ENCODE measurements around the gene TOMM20L.
"Not testable (repeated sequence)": the region's sequence is repeated elsewhere in the genome, so short reads cannot be mapped to it uniquely, and the experiment has no call there.

TOMM20L gene

GRCh38 chr14:58395812-58396788, at the start of gene TOMM20L:
Gene TOMM20L (plus strand): TSS chr14:58395930. CDS start chr14:58395958, 28 bp downstream.
- no peaks in the 10 kb centered on the region for H3K36me3 ChIP-seq (ENCODE audit: control insufficient read depth, insufficient read depth, low read length, severe bottlenecking)

GRCh38 chr14:58353516-58354299, 42.0 kb upstream of the TOMM20L start:
- Histone ChIP-seq H3K9me3 (ENCODE audit: control insufficient read depth, low read length) (no peaks in the 10 kb centered on the region), H3K4me3 (ENCODE audit: low read length) (peak overlapping the region; percentile 73), H3K9ac (ENCODE audit: low read length) (peak overlapping the region; percentile 38), H3K27me3 (replicated peaks; ENCODE audit: control insufficient read depth, insufficient read depth, low read length) (no peaks in the 10 kb centered on the region), H3K4me1 (ENCODE audit: control insufficient read depth, insufficient read depth, low read length) (peaks cover 9% of the 10 kb centered on the region), H3K36me3 (ENCODE audit: control insufficient read depth, insufficient read depth, low read length, severe bottlenecking) (peaks cover 58% of the 10 kb centered on the region)
- no peak for DNase-seq (ENCODE audit: low read depth)

More at GRCh38 chr14:58395812-58396788, at the start of gene TOMM20L:
- peak; percentile 83 for DNase-seq (ENCODE audit: low read depth)
- Histone ChIP-seq H3K4me1 (ENCODE audit: control insufficient read depth, insufficient read depth, low read length) (peaks cover 3% of the 10 kb centered on the region), H3K4me3 (ENCODE audit: low read length) (peak within 1 kb of the TSS; percentile 79), H3K9me3 (ENCODE audit: control insufficient read depth, low read length) (no peaks in the 10 kb centered on the region), H3K9ac (ENCODE audit: low read length) (peak within 1 kb of the TSS; percentile 80), H3K27me3 (replicated peaks; ENCODE audit: control insufficient read depth, insufficient read depth, low read length) (no peaks in the 10 kb centered on the region)

GRCh38 chr14:58354808-58355207, 40.9 kb upstream of the TOMM20L start:
- Histone ChIP-seq H3K36me3 (ENCODE audit: control insufficient read depth, insufficient read depth, low read length, severe bottlenecking) (peaks cover 60% of the 10 kb centered on the region), H3K27me3 (replicated peaks; ENCODE audit: control insufficient read depth, insufficient read depth, low read length) (no peaks in the 10 kb centered on the region), H3K4me1 (ENCODE audit: control insufficient read depth, insufficient read depth, low read length) (peaks cover 9% of the 10 kb centered on the region), H3K4me3 (ENCODE audit: low read length) (no peak overlapping the region), H3K9me3 (ENCODE audit: control insufficient read depth, low read length) (no peaks in the 10 kb centered on the region), H3K9ac (ENCODE audit: low read length) (no peak overlapping the region)
- no peak for DNase-seq (ENCODE audit: low read depth)

GRCh38 chr14:58356268-58356667, 39.5 kb upstream of the TOMM20L start:
- DNase-seq (ENCODE audit: low read depth): peak; percentile 45
- Histone ChIP-seq H3K36me3 (ENCODE audit: control insufficient read depth, insufficient read depth, low read length, severe bottlenecking) (peaks cover 60% of the 10 kb centered on the region), H3K27me3 (replicated peaks; ENCODE audit: control insufficient read depth, insufficient read depth, low read length) (no peaks in the 10 kb centered on the region), H3K4me1 (ENCODE audit: control insufficient read depth, insufficient read depth, low read length) (peaks cover 9% of the 10 kb centered on the region), H3K9ac (ENCODE audit: low read length) (no peak overlapping the region), H3K4me3 (ENCODE audit: low read length) (no peak overlapping the region), H3K9me3 (ENCODE audit: control insufficient read depth, low read length) (no peaks in the 10 kb centered on the region)

- not testable (repeated sequence) for H3K27me3 ChIP-seq (replicated peaks; ENCODE audit: control insufficient read depth, insufficient read depth, low read length); H3K4me1 ChIP-seq (ENCODE audit: control insufficient read depth, insufficient read depth, low read length); H3K4me3 ChIP-seq (ENCODE audit: low read length); DNase-seq (ENCODE audit: low read depth); H3K9ac ChIP-seq (ENCODE audit: low read length); H3K9me3 ChIP-seq (ENCODE audit: control insufficient read depth, low read length)
- peaks cover 66% of the 10 kb centered on the region for H3K36me3 ChIP-seq (ENCODE audit: control insufficient read depth, insufficient read depth, low read length, severe bottlenecking)
Observed at GRCh38 chr14:58362272-58362671, 33.5 kb upstream of the TOMM20L start.

- peaks cover 70% of the 10 kb centered on the region for H3K36me3 ChIP-seq (ENCODE audit: control insufficient read depth, insufficient read depth, low read length, severe bottlenecking)
Observed at GRCh38 chr14:58362798-58363412, 32.8 kb upstream of the TOMM20L start.

GRCh38 chr14:58364316-58364715, 31.4 kb upstream of the TOMM20L start:
- no peak for DNase-seq (ENCODE audit: low read depth)
- H3K27me3 ChIP-seq (replicated peaks; ENCODE audit: control insufficient read depth, insufficient read depth, low read length): no peaks in the 10 kb centered on the region
- H3K4me3 ChIP-seq (ENCODE audit: low read length): no peak overlapping the region
- no peaks in the 10 kb centered on the region for H3K9me3 ChIP-seq (ENCODE audit: control insufficient read depth, low read length)
- H3K36me3 ChIP-seq (ENCODE audit: control insufficient read depth, insufficient read depth, low read length, severe bottlenecking): peaks cover 72% of the 10 kb centered on the region
- H3K4me1 ChIP-seq (ENCODE audit: control insufficient read depth, insufficient read depth, low read length): peaks cover 3% of the 10 kb centered on the region
- H3K9ac ChIP-seq (ENCODE audit: low read length): no peak overlapping the region

More at GRCh38 chr14:58362798-58363412, 32.8 kb upstream of the TOMM20L start:
- peak; percentile 38 for DNase-seq (ENCODE audit: low read depth)
- H3K4me3 ChIP-seq (ENCODE audit: low read length): no peak overlapping the region
- peaks cover 3% of the 10 kb centered on the region for H3K4me1 ChIP-seq (ENCODE audit: control insufficient read depth, insufficient read depth, low read length)
- H3K9ac ChIP-seq (ENCODE audit: low read length): no peak overlapping the region
- no peaks in the 10 kb centered on the region for H3K27me3 ChIP-seq (replicated peaks; ENCODE audit: control insufficient read depth, insufficient read depth, low read length)
- no peaks in the 10 kb centered on the region for H3K9me3 ChIP-seq (ENCODE audit: control insufficient read depth, low read length)

- H3K9me3 ChIP-seq (ENCODE audit: control insufficient read depth, low read length): no peaks in the 10 kb centered on the region
- no peaks in the 10 kb centered on the region for H3K27me3 ChIP-seq (replicated peaks; ENCODE audit: control insufficient read depth, insufficient read depth, low read length)
- H3K4me1 ChIP-seq (ENCODE audit: control insufficient read depth, insufficient read depth, low read length): peaks cover 3% of the 10 kb centered on the region
- DNase-seq (ENCODE audit: low read depth): no peak
- H3K4me3 ChIP-seq (ENCODE audit: low read length): no peak overlapping the region
- no peak overlapping the region for H3K9ac ChIP-seq (ENCODE audit: low read length)
- H3K36me3 ChIP-seq (ENCODE audit: control insufficient read depth, insufficient read depth, low read length, severe bottlenecking): peaks cover 66% of the 10 kb centered on the region
Observed at GRCh38 chr14:58367296-58367695, 28.4 kb upstream of the TOMM20L start.

- Histone ChIP-seq H3K4me1 (ENCODE audit: control insufficient read depth, insufficient read depth, low read length) (peaks cover 3% of the 10 kb centered on the region), H3K4me3 (ENCODE audit: low read length) (no peak overlapping the region), H3K27me3 (replicated peaks; ENCODE audit: control insufficient read depth, insufficient read depth, low read length) (no peaks in the 10 kb centered on the region), H3K9me3 (ENCODE audit: control insufficient read depth, low read length) (no peaks in the 10 kb centered on the region), H3K36me3 (ENCODE audit: control insufficient read depth, insufficient read depth, low read length, severe bottlenecking) (peaks cover 79% of the 10 kb centered on the region), H3K9ac (ENCODE audit: low read length) (no peak overlapping the region)
- peak; percentile 3 for DNase-seq (ENCODE audit: low read depth)
Observed at GRCh38 chr14:58368956-58369355, 26.8 kb upstream of the TOMM20L start.

GRCh38 chr14:58376791-58377190, 18.9 kb upstream of the TOMM20L start:
- Histone ChIP-seq H3K4me1 (ENCODE audit: control insufficient read depth, insufficient read depth, low read length) (peaks cover 4% of the 10 kb centered on the region), H3K4me3 (ENCODE audit: low read length) (no peak overlapping the region), H3K27me3 (replicated peaks; ENCODE audit: control insufficient read depth, insufficient read depth, low read length) (no peaks in the 10 kb centered on the region), H3K36me3 (ENCODE audit: control insufficient read depth, insufficient read depth, low read length, severe bottlenecking) (peaks cover 45% of the 10 kb centered on the region), H3K9me3 (ENCODE audit: control insufficient read depth, low read length) (no peaks in the 10 kb centered on the region), H3K9ac (ENCODE audit: low read length) (no peak overlapping the region)
- DNase-seq (ENCODE audit: low read depth): no peak

GRCh38 chr14:58390830-58391229, 4.9 kb upstream of the TOMM20L start:
- Histone ChIP-seq H3K4me1 (ENCODE audit: control insufficient read depth, insufficient read depth, low read length) (peaks cover 3% of the 10 kb centered on the region), H3K9ac (ENCODE audit: low read length) (no peak overlapping the region), H3K9me3 (ENCODE audit: control insufficient read depth, low read length) (no peaks in the 10 kb centered on the region), H3K27me3 (replicated peaks; ENCODE audit: control insufficient read depth, insufficient read depth, low read length) (no peaks in the 10 kb centered on the region), H3K4me3 (ENCODE audit: low read length) (no peak overlapping the region), H3K36me3 (ENCODE audit: control insufficient read depth, insufficient read depth, low read length, severe bottlenecking) (no peaks in the 10 kb centered on the region)
- DNase-seq (ENCODE audit: low read depth): no peak
